ENCODE results near the gene CELF2.
"Not testable (repeated sequence)": the region's sequence is repeated elsewhere in the genome, so short reads cannot be mapped to it uniquely, and the experiment has no call there.

Gene CELF2

GRCh38 chr10:11177381-11177780 is 159.7 kb downstream of the CELF2 start:
- H3K27ac Mint-ChIP-seq: no peak overlapping the region
- H3K4me1 Mint-ChIP-seq: peaks cover 95% of the 10 kb centered on the region
- ATAC-seq (no peak), DNase-seq (ENCODE audit: low spot score in 2 of 2) (no peak)
- H3K9me3 Mint-ChIP-seq: no peaks in the 10 kb centered on the region
- H3K4me3 Mint-ChIP-seq: no peak overlapping the region
- H3K36me3 Mint-ChIP-seq: no peaks in the 10 kb centered on the region

GRCh38 chr10:11177926-11178471 is 160.3 kb downstream of the CELF2 start:
- no peak overlapping the region for H3K27ac Mint-ChIP-seq
- peak; percentile 35 for ATAC-seq
- no peaks in the 10 kb centered on the region for H3K9me3 Mint-ChIP-seq
- peaks cover 95% of the 10 kb centered on the region for H3K4me1 Mint-ChIP-seq
- peak in 1 of 2 donors; percentile 75 for DNase-seq (ENCODE audit: low spot score in 2 of 2)
- no peak overlapping the region for H3K4me3 Mint-ChIP-seq
- H3K36me3 Mint-ChIP-seq: no peaks in the 10 kb centered on the region

- H3K27ac Mint-ChIP-seq: no peak overlapping the region
- peaks cover 95% of the 10 kb centered on the region for H3K4me1 Mint-ChIP-seq
- DNase-seq (ENCODE audit: low spot score in 2 of 2) (peak; percentile 58 to 89), ATAC-seq (peak; percentile 88)
- H3K4me3 Mint-ChIP-seq: no peak overlapping the region
- H3K36me3 Mint-ChIP-seq: no peaks in the 10 kb centered on the region
- no peaks in the 10 kb centered on the region for H3K9me3 Mint-ChIP-seq
Observed at GRCh38 chr10:11178606-11179515, 161.2 kb downstream of the CELF2 start.

GRCh38 chr10:11179516-11180105 is 161.9 kb downstream of the CELF2 start:
- no peaks in the 10 kb centered on the region for H3K36me3 Mint-ChIP-seq
- DNase-seq (ENCODE audit: low spot score in 2 of 2): no peak
- no peaks in the 10 kb centered on the region for H3K9me3 Mint-ChIP-seq
- H3K27ac Mint-ChIP-seq: no peak overlapping the region
- ATAC-seq: no peak
- H3K4me3 Mint-ChIP-seq: no peak overlapping the region
- peaks cover 95% of the 10 kb centered on the region for H3K4me1 Mint-ChIP-seq

- no peaks in the 10 kb centered on the region for H3K9me3 Mint-ChIP-seq
- ATAC-seq: peak; percentile 66
- no peak overlapping the region for H3K4me3 Mint-ChIP-seq
- peaks cover 94% of the 10 kb centered on the region for H3K4me1 Mint-ChIP-seq
- no peaks in the 10 kb centered on the region for H3K36me3 Mint-ChIP-seq
- H3K27ac Mint-ChIP-seq: no peak overlapping the region
- peak; percentile 49 to 81 for DNase-seq (ENCODE audit: low spot score in 2 of 2)
Observed at GRCh38 chr10:11180228-11180627, 162.6 kb downstream of the CELF2 start.

GRCh38 chr10:11181978-11182377 is 164.3 kb downstream of the CELF2 start:
- no peak for DNase-seq (ENCODE audit: low spot score in 2 of 2)
- Mint-ChIP-seq H3K27ac (no peak overlapping the region), H3K36me3 (no peaks in the 10 kb centered on the region), H3K9me3 (no peaks in the 10 kb centered on the region), H3K4me3 (no peak overlapping the region), H3K4me1 (peaks cover 96% of the 10 kb centered on the region)
- ATAC-seq: no peak

GRCh38 chr10:11183015-11183414 is 165.3 kb downstream of the CELF2 start:
- Mint-ChIP-seq H3K36me3 (no peaks in the 10 kb centered on the region), H3K4me1 (peaks cover 96% of the 10 kb centered on the region), H3K4me3 (no peak overlapping the region), H3K9me3 (no peaks in the 10 kb centered on the region), H3K27ac (no peak overlapping the region)
- no peak for DNase-seq (ENCODE audit: low spot score in 2 of 2)
- ATAC-seq: peak; percentile 14

- Mint-ChIP-seq H3K27ac (no peak overlapping the region), H3K4me1 (peaks cover 96% of the 10 kb centered on the region), H3K4me3 (no peak overlapping the region), H3K36me3 (no peaks in the 10 kb centered on the region), H3K9me3 (no peaks in the 10 kb centered on the region)
- ATAC-seq (no peak), DNase-seq (ENCODE audit: low spot score in 2 of 2) (no peak)
Observed at GRCh38 chr10:11184093-11184492, 166.4 kb downstream of the CELF2 start.

GRCh38 chr10:11185128-11185665 is 167.5 kb downstream of the CELF2 start:
- not testable (repeated sequence) for H3K36me3 Mint-ChIP-seq; H3K9me3 Mint-ChIP-seq; H3K27ac Mint-ChIP-seq; DNase-seq (ENCODE audit: low spot score in 2 of 2); ATAC-seq
- Mint-ChIP-seq H3K4me1 (peaks cover 96% of the 10 kb centered on the region), H3K4me3 (peak overlapping the region; percentile 40)

- Mint-ChIP-seq H3K9me3 (no peaks in the 10 kb centered on the region), H3K27ac (peak overlapping the region; percentile 41), H3K36me3 (no peaks in the 10 kb centered on the region), H3K4me3 (peak overlapping the region; percentile 40), H3K4me1 (peaks cover 99% of the 10 kb centered on the region)
- ATAC-seq (no peak), DNase-seq (ENCODE audit: low spot score in 2 of 2) (no peak)
Observed at GRCh38 chr10:11186374-11186773, 168.7 kb downstream of the CELF2 start.

- ATAC-seq (no peak), DNase-seq (ENCODE audit: low spot score in 2 of 2) (no peak)
- peak overlapping the region; percentile 40 for H3K4me3 Mint-ChIP-seq
- peak overlapping the region; percentile 96 for H3K27ac Mint-ChIP-seq
- no peaks in the 10 kb centered on the region for H3K36me3 Mint-ChIP-seq
- H3K9me3 Mint-ChIP-seq: no peaks in the 10 kb centered on the region
- peaks cover 97% of the 10 kb centered on the region for H3K4me1 Mint-ChIP-seq
Observed at GRCh38 chr10:11189582-11190376, 172.1 kb downstream of the CELF2 start.

GRCh38 chr10:11191190-11191589 is 173.5 kb downstream of the CELF2 start:
- Mint-ChIP-seq H3K9me3 (no peaks in the 10 kb centered on the region), H3K27ac (peak overlapping the region; percentile 96), H3K4me1 (peaks cover 98% of the 10 kb centered on the region), H3K4me3 (peak overlapping the region; percentile 40), H3K36me3 (no peaks in the 10 kb centered on the region)
- ATAC-seq: peak; percentile 35
- DNase-seq (ENCODE audit: low spot score in 2 of 2): no peak

GRCh38 chr10:11191678-11192077 is 174.0 kb downstream of the CELF2 start:
- H3K4me1 Mint-ChIP-seq: peaks cover 98% of the 10 kb centered on the region
- no peaks in the 10 kb centered on the region for H3K36me3 Mint-ChIP-seq
- peak overlapping the region; percentile 40 for H3K4me3 Mint-ChIP-seq
- no peaks in the 10 kb centered on the region for H3K9me3 Mint-ChIP-seq
- DNase-seq (ENCODE audit: low spot score in 2 of 2): no peak
- ATAC-seq: no peak
- H3K27ac Mint-ChIP-seq: peak overlapping the region; percentile 96

GRCh38 chr10:11192304-11193000 is 174.8 kb downstream of the CELF2 start:
- Mint-ChIP-seq H3K4me3 (peak overlapping the region; percentile 40), H3K36me3 (no peaks in the 10 kb centered on the region), H3K9me3 (no peaks in the 10 kb centered on the region), H3K27ac (peak overlapping the region; percentile 96), H3K4me1 (peaks cover 98% of the 10 kb centered on the region)
- no peak for DNase-seq (ENCODE audit: low spot score in 2 of 2)
- peak; percentile 27 for ATAC-seq
